ENCODE data around the gene TPCN1.

- no peak for TF ChIP-seq CTCF (tag by site-specific recombination; IDR thresholded peaks at IDR 0.05)
- TF ChIP-seq PRDM6 (tag by site-specific recombination; IDR thresholded peaks at IDR 0.05), result no peak
- no peak for TF ChIP-seq YY1 (tag by site-specific recombination; IDR thresholded peaks at IDR 0.05)
- no peak for TF ChIP-seq ZBTB17 (tag by site-specific recombination; IDR thresholded peaks at IDR 0.05)
- TF ChIP-seq ZNF221 (tag by site-specific recombination; IDR thresholded peaks at IDR 0.05; ENCODE audit: borderline replicate concordance), result no peak
- TF ChIP-seq REST (tag by site-specific recombination; IDR thresholded peaks at IDR 0.05), result no peak
- no peak for TF ChIP-seq ZNF138 (tag by site-specific recombination; IDR thresholded peaks at IDR 0.05; ENCODE audit: borderline replicate concordance)
- no peak for TF ChIP-seq ZBTB26 (tag by site-specific recombination; optimal IDR thresholded peaks at IDR 0.05)
- TF ChIP-seq ZNF184 (tag by site-specific recombination; IDR thresholded peaks at IDR 0.05), result no peak
- no peak for TF ChIP-seq ZNF449 (tag by site-specific recombination; IDR thresholded peaks at IDR 0.05)
- TF ChIP-seq KLF16 (tag by site-specific recombination; IDR thresholded peaks at IDR 0.05), result no peak
- TF ChIP-seq TSHZ1 (tag by site-specific recombination; IDR thresholded peaks at IDR 0.05; ENCODE audit: borderline replicate concordance), result no peak
- TF ChIP-seq ZNF580 (tag by site-specific recombination; IDR thresholded peaks at IDR 0.05), result no peak
These were observed 66.6 kb downstream of the TPCN1 start for GRCh38 chr12:113287899-113288282.

Measured in HEK293 (cell line).